GM12878 (cell line): ENCODE data around the gene PNMA6E. TPM values are rescaled to one million over a fixed set of nuclear protein-coding genes. Genes with fewer than 3 reads are reported as not detected.

Experiments
- ATAC-seq: fragments of 200-7000 bp; cut with Tn5 transposase; 3 replicates; pipeline ENCODE4 v1.9.1; 2020; ENCODE audit warnings: mild to moderate bottlenecking, moderate library complexity
- BruUV-seq: library from RNA; stranded (reverse); fragments of 400-500 nt; replicated peaks from 2 replicates; lab custom pipeline; 2021; lab: Mats Ljungman, UMichigan
- CTCF ChIA-PET: fragments of 300-600 bp; sonication (Branson Sonifier 250); formaldehyde crosslinking; extraction: SDS; loops from one replicate; lab custom pipeline; 2021; ENCODE audit warnings: inconsistent platforms; lab: Yijun Ruan, JAX
- POLR2A ChIA-PET: fragments of 350-600 bp; formaldehyde crosslinking; extraction: SDS; loops from one replicate; lab custom pipeline; 2021; ENCODE audit warnings: inconsistent platforms; lab: Charles Lee
- RAD21 ChIA-PET: fragments of 300-600 bp; sonication (Branson Sonifier 250); formaldehyde crosslinking; loops from one replicate; lab custom pipeline; 2023; ENCODE audit warnings: antibody characterized with exemption; ENCODE audit not compliant: unreplicated experiment; lab: Charles Lee
- SMC1A ChIA-PET: fragments of 300-600 bp; sonication (Branson Sonifier 250); formaldehyde crosslinking; loops from one replicate; lab custom pipeline; 2023; ENCODE audit not compliant: unreplicated experiment, uncharacterized antibody; lab: Charles Lee
- DNase-seq: peaks from one replicate; pipeline ENCODE4 v3.0.0-alpha.2; 2011; ENCODE audit warnings: low read depth, low spot score
- FAIRE-seq: peaks from 3 replicates; lab custom pipeline; 2011; peaks lifted over from hg19 to GRCh38; lab: Jason Lieb, UNC
- H2AFZ ChIP-seq: 2 replicates; pipeline ENCODE4 v1.6.0; 2011; ENCODE audit warnings: low read depth, low read length, control low read depth; ENCODE audit not compliant: control insufficient read depth
- H3K27ac ChIP-seq: 2 replicates; pipeline ENCODE4 v1.5.1; 2011; ENCODE audit warnings: control low read depth; ENCODE audit not compliant: control insufficient read depth, insufficient read depth
- H3K27me3 ChIP-seq, 2 experiments: replicated peaks in 1 of 2; 2 replicates each; pipeline versions ENCODE4 v1.6.0 to v1.6.1; 2011; ENCODE audit warnings: low read length in 1 of 2; ENCODE audit not compliant: control insufficient read depth in 2 of 2, insufficient read depth in 2 of 2
- H3K36me3 ChIP-seq, 2 experiments: 2 replicates each; pipeline ENCODE4 v1.5.1; 2011; ENCODE audit warnings: low read length in 1 of 2; ENCODE audit not compliant: control insufficient read depth in 2 of 2, insufficient read depth in 2 of 2
- H3K4me1 ChIP-seq: 2 replicates; pipeline ENCODE4 v1.6.1; 2011; ENCODE audit warnings: mild to moderate bottlenecking, low read length, moderate library complexity, mixed read lengths; ENCODE audit not compliant: control insufficient read depth, insufficient read depth
- H3K4me2 ChIP-seq: 2 replicates; pipeline ENCODE4 v1.6.0; 2011; ENCODE audit warnings: control low read depth; ENCODE audit not compliant: control insufficient read depth, insufficient read depth
- H3K4me3 ChIP-seq: fragments of 200-600 bp; sonication (generic); 2 replicates; pipeline ENCODE4 v1.5.1; 2016
- H3K79me2 ChIP-seq: 2 replicates; pipeline ENCODE4 v1.6.0; 2011; ENCODE audit warnings: low read length; ENCODE audit not compliant: control insufficient read depth, insufficient read depth
- H3K9ac ChIP-seq: 2 replicates; pipeline ENCODE4 v1.8.0; 2011; ENCODE audit warnings: low read length, control low read depth, mixed read lengths; ENCODE audit not compliant: control insufficient read depth, insufficient read depth
- H3K9me3 ChIP-seq: replicated peaks from 3 replicates; pipeline ENCODE4 v1.5.1; 2011; ENCODE audit warnings: mild to moderate bottlenecking, low read length; ENCODE audit not compliant: control insufficient read depth, insufficient read depth
- H4K20me1 ChIP-seq: 2 replicates; pipeline ENCODE4 v1.6.0; 2011; ENCODE audit not compliant: control insufficient read depth, insufficient read depth
- BCLAF1 ChIP-seq: fragments of 450-650 bp; IDR thresholded peaks from 2 replicates; pipeline ENCODE4 v1.6.1; 2017; ENCODE audit warnings: antibody characterized with exemption, mild to moderate bottlenecking, moderate library complexity
- CREB1 ChIP-seq: IDR thresholded peaks from 2 replicates; pipeline ENCODE4 v1.6.1; 2012; ENCODE audit warnings: low read depth, mild to moderate bottlenecking, inconsistent platforms
- HDGF ChIP-seq: fragments of 450-650 bp; IDR thresholded peaks from 2 replicates; pipeline ENCODE4 v1.6.1; 2016; ENCODE audit warnings: antibody characterized with exemption
- IRF3 ChIP-seq: fragments of 450-650 bp; IDR thresholded peaks from 2 replicates; pipeline ENCODE4 v1.6.1; 2014; ENCODE audit warnings: mild to moderate bottlenecking
- POLR2A ChIP-seq: IDR thresholded peaks from 2 replicates; pipeline ENCODE4 v1.6.1; 2011; ENCODE audit warnings: low read depth, mild to moderate bottlenecking, low read length
- SIN3A ChIP-seq: IDR thresholded peaks from 2 replicates; pipeline ENCODE4 v1.6.1; 2012; ENCODE audit warnings: low read depth, low read length, improper control_type of control experiment
- WGBS: methylation state at CpG from one replicate; pipeline ENCODE4 v1.1.6; 2016; ENCODE audit warnings: low lambda C conversion rate; ENCODE audit not compliant: insufficient replicate concordance, insufficient coverage; ENCODE audit errors: missing lambda C conversion rate; 5-methylcytosine and 5-hydroxymethylcytosine counted together
- in situ Hi-C: fragments of 300-500 bp; cut with MboI; formaldehyde crosslinking; loops from 9 replicates; pipeline ENCODE4 v1.14.3; 2018; ENCODE audit warnings: mixed read lengths
- intact Hi-C: fragments of 100-400 bp; cut with micrococcal nuclease; formaldehyde crosslinking; loops from one replicate; pipeline ENCODE4 v1.14.2; 2022; ENCODE audit not compliant: unreplicated experiment
- polyA plus RNA-seq, 11 experiments: library from polyadenylated mRNA; depleted of rRNA in 4 of 11; unstranded in 6 of 11; stranded (reverse) in 5 of 11; fragments of >200 nt; fragmentation: Nextera tagmentation in 4 of 11; fragmentation: Illumina TruSeq in 1 of 11; extraction: Ambion mirVana in 4 of 11; extraction: Trizol in 1 of 11; gene quantifications; 1 replicate in 1 of 11; 2 replicates in 10 of 11; pipeline versions ENCODE4 v1.2.1 to v1.2.3, GENCODE V29; 2011 to 2016; ENCODE audit warnings: inconsistent platforms in 2 of 11, missing spikeins in 2 of 11, low read depth in 1 of 11
- total RNA-seq, 4 experiments: library from RNA; depleted of rRNA in 3 of 4; stranded (reverse); fragments of >200 nt in 3 of 4; fragmentation: Illumina TruSeq in 1 of 4; extraction: Trizol in 1 of 4; gene quantifications; 2 replicates each; pipeline versions ENCODE4 v1.2.1 to v1.2.3, GENCODE V29; 2013 to 2021

PNMA6E gene
- total and polyA plus RNA-seq, 10 of the 15 experiments (the other 5 are each of a cell fraction or from before 2014, with no cell fraction given) = not detected

- no TSS peak for BruUV-seq
- ChIA-PET SMC1A (no interaction called here), POLR2A (no interaction called here), RAD21 (no interaction called here), CTCF (no interaction called here)
- 41% methylated on average over 8 of the region's 8 CpGs for WGBS
- H3K4me3 ChIP-seq = no peak overlapping the region
- no peak for FAIRE-seq
- H3K9me3 ChIP-seq = no peaks in the 10 kb centered on the region; the same call in 2 of the 3 replicates
- no peaks in the 10 kb centered on the region for H3K4me1 ChIP-seq
- no peak overlapping the region for H3K9ac ChIP-seq
- H4K20me1 ChIP-seq = no peaks in the 10 kb centered on the region
- no peak overlapping the region for H2AFZ ChIP-seq
- intact Hi-C loops = no loop called here
- peaks cover 5 to 10% of the 10 kb centered on the region in 2 experiments; a peak in 3 of 4 replicates for H3K36me3 ChIP-seq
- DNase-seq = no peak
- ATAC-seq = no peak
- in situ Hi-C loops = no loop called here
- no peaks in the 10 kb centered on the region for H3K27me3 ChIP-seq
- H3K79me2 ChIP-seq = no peaks in the 10 kb centered on the region
- H3K27ac ChIP-seq = no peak overlapping the region
- no peak for TF ChIP-seq HDGF
- no peak for TF ChIP-seq IRF3
- no peak for TF ChIP-seq SIN3A
- TF ChIP-seq CREB1 = no peak
- H3K4me2 ChIP-seq = no peak overlapping the region
These were observed 52.7 kb downstream of the PNMA6E start for GRCh38 chrX:153348421-153348820.

- ChIA-PET RAD21 (no interaction called here), CTCF (no interaction called here), POLR2A (no interaction called here), SMC1A (no interaction called here)
- Histone ChIP-seq H3K4me1 (no peaks in the 10 kb centered on the region), H3K27me3 (no peaks in the 10 kb centered on the region), H3K4me2 (no peak overlapping the region), H3K4me3 (no peak overlapping the region), H2AFZ (no peak overlapping the region), H4K20me1 (no peaks in the 10 kb centered on the region), H3K79me2 (no peaks in the 10 kb centered on the region), H3K36me3 (peaks cover 5 to 10% of the 10 kb centered on the region in 2 experiments; a peak in 3 of 4 replicates), H3K27ac (no peak overlapping the region), H3K9me3 (no peaks in the 10 kb centered on the region; the same call in 2 of the 3 replicates), H3K9ac (no peak overlapping the region)
- in situ Hi-C loops = no loop called here
- ATAC-seq = no peak
- no peak for FAIRE-seq
- no peak for TF ChIP-seq BCLAF1
- TF ChIP-seq POLR2A = peak; percentile 37; the same call in 1 of the 2 replicates
- 93% methylated on average over 32 of the region's 38 CpGs for WGBS
- BruUV-seq = no TSS peak
- intact Hi-C loops = no loop called here
- no peak for DNase-seq
These were observed 53.6 kb downstream of the PNMA6E start for GRCh38 chrX:153347530-153347929.
